Activated CD4-positive, alpha-beta T cell treated with anti-CD3 and anti-CD28 coated beads, Interleukin-2, amount 50 U/mL, for 1 hour (primary cell): ENCODE measurements around the gene AP5B1.

Source experiments
- DNase-seq: peaks from one replicate; pipeline ENCODE4 v3.0.0-alpha.2; 2020

The AP5B1 gene, protein sequence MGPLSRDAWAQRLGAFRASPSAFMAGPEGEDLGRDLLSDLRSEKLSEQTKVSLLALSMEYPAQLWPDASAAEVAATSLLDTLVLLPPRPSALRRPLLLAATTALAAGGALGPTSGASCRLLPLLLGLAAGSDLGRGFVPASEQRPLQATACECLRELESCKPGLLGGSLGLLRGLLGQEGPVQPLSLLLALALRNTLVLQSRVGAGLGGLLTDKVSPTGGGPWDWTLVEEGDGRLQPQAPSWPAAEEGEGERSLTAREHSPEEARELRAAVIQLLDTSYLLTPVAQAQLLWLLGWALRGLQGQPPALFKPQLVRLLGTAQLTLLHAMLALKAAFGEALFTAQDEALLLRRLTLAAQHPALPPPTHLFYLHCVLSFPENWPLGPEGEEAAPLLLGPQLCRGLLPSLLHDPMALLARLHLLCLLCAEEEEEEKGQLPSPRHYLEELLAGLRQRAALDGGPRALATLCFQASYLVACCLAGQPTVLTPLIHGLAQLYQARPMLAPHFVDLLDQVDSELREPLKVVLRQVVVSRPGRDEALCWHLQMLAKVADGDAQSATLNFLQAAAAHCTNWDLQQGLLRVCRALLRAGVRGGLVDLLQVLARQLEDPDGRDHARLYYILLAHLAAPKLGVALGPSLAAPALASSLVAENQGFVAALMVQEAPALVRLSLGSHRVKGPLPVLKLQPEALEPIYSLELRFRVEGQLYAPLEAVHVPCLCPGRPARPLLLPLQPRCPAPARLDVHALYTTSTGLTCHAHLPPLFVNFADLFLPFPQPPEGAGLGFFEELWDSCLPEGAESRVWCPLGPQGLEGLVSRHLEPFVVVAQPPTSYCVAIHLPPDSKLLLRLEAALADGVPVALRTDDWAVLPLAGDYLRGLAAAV

DNA sequence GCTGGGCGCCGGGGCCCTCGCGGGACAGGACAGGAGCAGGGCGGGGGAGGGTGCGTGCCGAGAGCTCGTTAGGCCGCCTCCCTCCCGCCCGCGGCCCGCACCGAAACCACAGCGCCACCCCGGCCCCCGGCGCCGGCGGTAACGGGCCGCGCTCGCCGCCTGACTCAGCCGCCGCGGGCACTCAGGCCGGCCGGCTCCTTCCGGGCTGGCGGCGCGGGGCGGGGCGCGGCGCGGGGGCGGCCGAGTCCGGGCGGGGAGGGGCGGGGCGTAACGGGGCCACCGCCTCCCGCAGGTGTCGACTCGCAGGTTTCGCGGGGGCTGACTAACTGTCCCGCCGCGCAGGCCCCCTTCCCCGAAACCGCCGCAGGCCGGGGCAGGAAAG, at the start of gene AP5B1:
Gene AP5B1 (minus strand): TSS at position 207 of the 382 bp plus-strand sequence. CDS start 385 bp downstream, outside the sequence.
- DNase-seq: peak; percentile 65

DNA sequence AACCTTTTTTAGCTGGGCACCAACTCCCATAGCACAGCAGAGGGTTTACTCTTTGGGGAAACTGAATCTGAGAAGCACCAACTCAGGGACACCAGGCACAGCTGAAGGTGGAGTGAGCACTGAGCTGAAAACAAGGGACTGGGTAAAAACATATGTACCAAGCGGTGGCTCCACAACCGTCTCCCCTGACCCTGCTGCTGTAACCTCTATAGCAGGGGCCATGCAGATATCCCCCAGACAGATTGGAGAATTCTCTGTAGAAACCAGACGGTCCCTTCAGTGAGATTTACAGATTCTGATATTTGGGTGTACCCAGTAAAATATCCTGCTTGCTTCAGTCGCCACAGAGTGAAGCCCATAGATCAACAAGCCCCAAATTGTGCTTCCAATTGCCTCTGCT, 48.7 kb upstream of the AP5B1 start:
- DNase-seq: no peak

DNA sequence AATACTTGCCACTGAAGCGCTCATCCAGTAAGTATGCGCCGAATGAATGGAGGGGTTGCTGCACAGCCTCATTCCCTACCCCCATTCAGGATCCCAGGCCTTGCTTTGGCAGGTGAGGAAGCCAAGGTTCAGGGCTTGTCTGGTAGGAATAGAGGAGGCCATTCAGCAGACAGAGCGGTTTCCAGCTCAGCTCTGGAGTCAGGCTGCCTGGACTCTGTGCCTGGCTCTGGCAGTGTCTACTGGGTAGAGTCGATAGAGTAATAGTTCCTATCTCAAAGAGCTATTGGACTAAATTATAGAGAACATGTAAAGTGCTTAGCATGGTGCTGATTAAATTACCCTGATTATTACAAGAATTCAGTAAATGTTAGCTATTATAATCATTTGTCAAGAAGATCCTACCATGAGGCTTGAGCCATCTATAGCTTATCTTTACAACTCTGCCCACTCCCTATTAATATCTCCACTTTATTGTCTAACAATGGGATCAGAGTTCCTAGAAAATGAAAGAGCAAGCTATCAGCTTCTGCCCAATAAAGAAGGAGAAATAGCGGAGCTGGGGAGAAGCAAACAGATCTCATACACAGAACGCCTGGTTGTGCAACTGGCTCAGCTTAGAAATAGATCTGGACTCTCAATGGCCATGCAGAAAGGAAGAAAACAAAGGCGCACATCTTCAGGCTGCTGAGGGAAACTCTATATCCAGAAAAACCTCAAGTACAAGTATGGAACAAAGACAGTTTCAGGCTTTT, 46.4 kb upstream of the AP5B1 start:
- DNase-seq: no peak

DNA sequence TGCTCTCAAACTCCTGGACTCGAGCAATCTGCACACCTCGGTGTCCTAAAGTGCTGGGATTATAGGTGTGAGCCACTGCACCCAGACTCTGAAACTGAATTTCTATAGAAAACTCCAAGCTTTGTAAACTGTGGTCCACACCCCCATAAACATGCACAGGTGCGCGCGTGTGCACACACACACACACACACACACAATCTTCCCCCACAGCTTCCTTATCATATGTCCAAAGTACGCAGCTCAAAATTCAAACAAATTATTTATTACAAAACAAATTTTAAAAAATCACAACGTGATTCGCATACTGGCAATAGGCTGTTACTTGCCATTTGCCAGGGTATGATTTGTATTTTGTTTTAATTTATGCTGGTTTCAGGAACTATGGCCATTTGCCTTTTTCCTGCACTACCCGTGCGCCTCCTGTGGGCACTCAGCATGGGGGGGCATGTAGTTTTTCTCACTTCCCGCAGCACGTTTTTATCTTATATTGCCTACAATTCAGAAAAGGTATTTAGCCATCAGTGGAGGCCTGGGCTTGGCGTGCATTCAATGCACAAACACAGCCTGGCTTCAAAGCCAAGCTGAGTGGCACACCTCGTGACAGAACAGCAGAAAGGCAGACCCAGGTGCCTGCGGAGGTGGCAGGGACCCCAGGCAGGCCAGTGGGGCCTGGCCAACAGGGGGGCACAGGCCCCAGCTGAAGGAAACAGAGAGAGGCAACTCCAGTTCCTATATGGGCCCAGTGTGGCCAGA, 42.2 kb upstream of the AP5B1 start:
- DNase-seq: no peak

DNA sequence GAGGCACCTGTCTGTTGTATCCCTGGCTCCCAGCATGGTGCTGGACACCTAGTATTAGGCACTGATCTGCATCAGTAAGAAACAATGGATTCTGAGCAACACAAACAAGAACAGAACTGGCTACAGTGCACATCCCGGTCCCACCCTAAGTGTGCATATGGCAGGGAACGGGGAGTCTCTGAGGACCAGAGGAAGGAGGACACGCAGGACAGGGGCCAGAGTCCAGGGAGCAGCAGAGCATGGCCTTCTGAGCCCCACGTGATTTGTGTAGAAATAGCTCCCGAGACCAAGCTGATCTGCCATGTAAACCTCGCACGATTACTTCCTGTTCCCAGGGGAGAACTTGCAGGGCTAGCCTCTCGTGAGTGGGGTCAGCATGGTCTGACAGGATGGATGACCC, 40.3 kb upstream of the AP5B1 start:
- no peak for DNase-seq

DNA sequence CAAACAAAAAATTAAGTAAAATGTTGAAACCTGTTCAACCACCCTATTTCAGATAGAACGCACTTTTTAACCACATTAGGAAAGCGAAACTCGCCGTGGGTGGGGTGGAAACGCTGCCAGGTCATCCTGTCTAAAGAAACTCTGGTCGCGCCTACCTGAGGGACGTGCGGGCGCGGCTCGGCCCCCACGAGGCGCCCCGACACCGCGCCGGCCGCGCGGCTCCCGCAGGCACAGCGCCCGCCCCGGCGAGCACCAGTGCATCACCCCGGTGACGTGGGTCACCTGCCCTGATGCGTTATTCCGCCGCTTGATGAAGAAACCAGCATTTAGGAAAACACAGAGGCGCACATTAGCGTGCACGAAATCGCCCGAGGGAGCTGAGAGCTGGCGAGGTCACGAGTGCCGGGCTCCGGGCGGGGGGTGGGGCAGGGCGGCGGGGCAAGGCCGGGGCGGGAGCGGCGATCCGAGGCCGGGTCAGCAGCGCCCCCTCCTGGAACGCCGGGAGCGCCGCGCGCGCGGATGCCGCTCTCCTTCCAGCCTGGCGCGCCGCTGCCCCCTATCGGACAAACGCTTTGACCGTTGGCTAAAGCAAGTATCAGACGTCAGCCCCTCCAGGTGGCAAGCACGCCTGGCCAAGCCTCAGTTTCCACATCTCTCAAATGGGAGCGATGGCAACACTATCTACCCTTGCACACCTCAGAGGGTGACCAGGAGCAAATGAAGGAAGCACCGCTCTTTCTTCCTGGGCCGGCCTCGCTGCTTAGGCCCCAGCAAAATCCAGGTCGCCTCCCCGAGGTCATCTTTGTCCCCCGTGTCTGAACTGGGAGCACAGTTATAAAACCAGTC, 37.3 kb upstream of the AP5B1 start:
- DNase-seq: peak; percentile 95

DNA sequence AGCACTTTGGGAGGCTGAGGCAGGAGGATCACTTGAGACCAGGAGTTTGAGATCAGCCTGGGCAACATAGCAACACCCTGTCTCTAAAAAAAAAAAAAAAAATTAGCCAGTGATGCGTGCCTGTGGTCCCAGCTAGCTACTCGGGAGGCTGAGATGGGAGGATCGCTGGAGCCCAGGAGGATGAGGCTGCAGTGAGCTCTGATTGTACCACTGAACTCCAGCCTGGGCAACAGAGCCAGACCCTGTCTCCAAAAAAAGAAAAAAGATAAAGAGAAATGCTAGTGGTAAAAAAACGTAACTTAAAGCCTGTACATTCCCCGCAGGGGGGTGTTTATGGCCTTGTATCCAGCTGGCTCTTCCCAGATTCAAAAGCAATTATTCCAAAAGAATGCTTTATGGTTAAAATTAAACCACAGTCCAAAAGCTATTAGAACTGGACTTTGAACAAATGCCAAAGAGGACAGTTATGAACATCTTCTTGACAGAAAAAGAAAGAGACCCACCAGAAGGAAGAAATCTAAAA, 36.6 kb upstream of the AP5B1 start:
- DNase-seq: no peak

DNA sequence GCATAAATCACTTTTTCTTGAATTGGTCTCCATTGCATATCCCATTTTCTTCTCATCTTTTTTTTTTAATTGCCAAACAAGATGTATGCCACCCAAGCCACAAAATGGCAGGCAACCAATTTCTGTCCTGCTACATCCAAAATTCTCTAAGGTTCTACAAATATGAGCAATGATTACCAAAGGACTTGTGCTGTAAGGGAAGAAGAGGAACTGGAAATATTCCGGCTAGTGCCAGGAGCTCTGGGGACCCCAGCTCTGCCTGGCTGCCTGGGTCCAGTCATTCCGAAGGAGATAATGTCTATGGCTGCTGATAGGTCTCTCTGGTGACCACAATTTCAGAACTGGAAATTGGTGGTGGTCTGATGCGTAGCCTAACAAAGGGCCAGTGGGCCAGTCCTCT, 35.9 kb upstream of the AP5B1 start:
- no peak for DNase-seq

DNA sequence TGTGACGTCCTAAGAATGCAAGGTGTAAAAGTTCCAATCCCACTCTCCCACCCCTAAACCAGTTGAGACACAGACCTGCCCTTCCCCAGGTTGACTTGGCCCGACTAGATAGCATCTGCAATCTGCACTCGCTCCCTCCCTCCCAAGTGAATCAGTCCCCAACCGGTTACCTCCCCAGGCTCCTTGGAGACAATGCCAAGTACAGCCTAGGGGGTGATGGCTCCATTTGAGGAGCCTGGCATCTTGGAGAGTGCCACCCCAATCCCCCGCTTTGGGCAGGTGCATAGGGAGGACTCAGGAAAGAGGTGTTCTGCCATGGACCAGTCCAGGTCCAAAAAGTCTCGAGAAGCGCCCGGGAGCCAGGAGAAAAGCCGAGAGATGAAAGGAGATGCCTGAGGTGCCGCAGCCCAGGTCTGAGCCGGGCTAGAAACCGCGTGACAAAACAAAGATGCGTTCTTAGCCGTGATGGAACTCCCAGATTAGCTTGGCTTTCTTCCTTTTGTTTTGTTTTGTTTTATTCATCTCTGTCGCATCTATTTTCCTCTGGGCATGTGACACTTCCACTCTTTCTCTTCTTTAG, 34.3 kb upstream of the AP5B1 start:
- no peak for DNase-seq

DNA sequence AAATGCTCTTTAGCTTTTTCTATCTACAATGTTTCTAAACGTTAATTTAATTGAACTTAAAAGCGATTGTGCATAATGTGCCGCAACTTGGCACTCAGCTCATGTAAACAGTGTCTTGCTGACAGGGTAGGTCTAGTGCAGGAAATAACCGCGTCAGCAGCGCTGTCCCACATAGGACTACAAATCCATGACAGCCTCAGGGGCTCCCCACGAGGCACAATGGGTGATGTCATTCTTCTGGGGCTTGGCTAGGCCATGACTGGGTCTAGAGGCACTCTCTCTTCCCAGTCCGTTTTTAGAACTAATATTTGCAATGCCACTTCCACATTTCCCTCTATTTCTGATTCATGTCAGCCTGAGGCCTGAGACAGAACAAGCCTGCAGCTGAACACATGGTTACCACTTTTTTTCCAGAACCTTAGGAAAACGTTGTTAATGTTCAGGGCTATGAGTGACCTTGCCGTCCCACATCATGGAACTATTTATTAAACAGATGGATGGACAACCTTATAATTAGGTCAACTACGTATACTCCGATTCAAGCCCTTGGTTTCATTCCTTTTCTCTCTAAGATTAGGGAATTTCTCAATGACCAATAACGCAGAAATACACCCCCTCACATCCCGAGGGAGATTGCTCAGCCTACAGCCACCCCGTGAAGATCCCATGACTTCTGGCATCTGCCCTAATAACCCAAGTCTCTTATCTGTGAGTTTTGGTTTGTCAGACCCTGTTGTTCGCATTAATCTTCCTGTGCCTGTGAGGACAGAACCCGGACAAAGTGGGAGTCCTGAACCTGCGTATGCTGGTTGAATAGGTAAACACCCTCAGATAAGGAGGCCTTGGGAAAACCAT, 33.6 kb upstream of the AP5B1 start:
- DNase-seq: no peak

DNA sequence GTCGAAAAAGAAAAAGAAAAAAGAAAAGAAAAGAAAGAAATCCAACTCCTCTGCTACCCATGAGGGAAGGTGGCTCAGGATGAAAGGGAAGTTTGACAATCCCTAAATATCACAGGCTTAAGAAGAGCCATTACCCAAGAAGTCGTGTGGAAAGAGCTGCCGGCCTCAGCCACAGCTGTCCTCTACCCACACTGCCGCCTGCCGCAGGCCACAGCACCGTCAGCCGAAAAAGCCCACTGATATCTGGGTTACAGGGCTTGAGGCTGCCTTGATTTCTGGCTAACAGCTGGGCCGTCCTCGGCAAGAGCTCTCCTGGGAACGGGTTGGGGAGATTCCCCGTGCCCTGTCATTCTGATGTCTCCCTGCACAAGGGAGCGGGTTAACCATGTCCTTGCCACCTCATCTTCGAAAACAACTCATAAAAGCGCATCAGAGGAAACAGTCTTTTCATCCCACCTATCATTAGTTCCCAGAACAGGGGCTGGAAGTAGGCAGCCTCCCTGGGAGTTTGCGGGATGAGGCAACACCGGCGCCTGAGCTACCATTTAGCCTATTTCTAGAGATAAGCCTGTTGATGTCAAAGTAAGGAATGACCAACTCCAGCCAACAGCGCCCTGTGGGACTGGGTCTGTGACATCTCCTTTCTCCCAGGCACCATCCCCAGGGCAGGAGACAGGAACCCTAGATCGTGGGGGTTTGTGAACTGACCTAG, 31.1 kb upstream of the AP5B1 start:
- no peak for DNase-seq

DNA sequence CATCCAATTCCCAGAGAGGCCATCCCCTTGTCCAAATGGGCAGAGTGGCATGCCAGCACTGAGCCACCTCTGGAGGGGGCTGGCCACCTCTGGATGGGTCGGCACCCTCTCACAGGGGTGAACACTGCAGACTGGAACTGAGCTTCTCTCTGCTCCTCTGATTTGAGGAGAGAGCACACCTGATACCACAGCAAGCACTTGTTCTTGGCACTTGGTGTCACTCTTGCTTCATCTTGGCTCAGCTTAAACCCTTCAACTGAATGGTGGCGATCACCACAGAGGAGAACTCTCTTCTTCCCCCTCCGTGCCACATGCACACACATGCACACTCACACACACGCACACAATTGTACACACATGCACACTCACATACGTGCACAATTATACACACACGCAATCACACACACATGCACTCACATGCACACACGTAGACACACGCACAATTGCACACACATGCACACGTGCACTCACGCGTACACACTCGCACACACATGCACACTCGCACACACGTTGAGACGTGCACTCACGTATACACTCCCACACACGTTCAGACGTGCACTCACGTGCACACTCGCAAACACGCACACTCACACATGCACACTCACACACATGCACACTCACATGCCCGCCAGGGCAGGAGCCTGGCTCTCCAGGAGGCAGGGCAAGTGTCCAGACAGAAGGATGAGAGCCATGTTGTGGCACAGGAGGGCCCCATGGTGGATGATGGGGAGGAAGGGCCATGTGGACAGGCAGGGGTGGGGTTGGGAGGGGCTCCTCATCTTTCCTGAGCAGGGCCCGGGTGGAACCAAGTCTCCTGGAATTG, 29.5 kb upstream of the AP5B1 start:
- DNase-seq: no peak

DNA sequence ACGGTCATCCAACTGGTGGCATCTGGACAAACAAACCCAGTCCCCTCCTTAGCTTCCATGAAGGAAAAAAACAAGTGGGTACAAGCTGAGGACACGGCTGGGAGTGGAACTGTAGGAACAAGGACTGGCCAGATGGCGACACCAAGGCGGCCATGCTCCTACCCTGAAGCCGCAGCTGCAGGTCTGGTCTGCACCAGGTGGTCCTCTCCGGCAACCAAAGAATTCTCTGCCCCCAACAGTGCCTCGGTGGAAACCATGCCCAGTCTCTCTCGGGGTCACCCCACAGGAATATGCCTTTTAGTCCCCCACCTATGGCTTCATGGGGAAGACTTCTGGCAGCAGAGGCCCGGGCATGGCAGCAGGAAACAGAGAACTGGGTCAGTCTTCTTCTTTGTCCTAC, 28.7 kb upstream of the AP5B1 start:
- DNase-seq: no peak

DNA sequence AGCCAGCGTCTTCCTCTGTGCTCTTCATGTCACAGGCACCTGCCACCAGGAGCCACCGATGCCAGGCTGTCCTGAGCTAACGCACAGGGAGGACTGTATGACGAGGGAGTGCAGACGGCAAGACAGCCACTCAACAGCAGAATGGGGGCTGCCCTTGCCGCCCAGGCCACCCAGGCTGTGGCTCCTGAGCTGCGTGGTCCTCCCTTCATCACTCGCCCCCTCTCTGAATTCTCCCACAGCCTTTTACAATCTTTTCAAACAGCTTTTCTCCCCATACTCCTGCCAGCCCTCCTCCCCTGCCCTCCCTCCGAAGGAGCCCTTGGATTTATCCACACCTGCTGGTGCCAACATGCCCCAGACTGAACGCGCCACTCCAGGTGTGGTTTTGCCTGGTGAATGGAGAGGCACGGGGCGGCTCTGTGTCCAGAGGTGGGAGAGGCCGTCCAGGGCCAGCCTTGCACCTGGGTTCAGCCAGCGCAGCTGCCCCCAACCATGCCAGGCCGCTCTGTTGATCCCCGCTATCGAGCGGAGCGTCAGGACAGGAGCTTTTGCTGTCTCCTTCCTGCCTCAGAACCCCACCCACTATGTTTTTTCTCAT, 28.1 kb upstream of the AP5B1 start:
- no peak for DNase-seq

DNA sequence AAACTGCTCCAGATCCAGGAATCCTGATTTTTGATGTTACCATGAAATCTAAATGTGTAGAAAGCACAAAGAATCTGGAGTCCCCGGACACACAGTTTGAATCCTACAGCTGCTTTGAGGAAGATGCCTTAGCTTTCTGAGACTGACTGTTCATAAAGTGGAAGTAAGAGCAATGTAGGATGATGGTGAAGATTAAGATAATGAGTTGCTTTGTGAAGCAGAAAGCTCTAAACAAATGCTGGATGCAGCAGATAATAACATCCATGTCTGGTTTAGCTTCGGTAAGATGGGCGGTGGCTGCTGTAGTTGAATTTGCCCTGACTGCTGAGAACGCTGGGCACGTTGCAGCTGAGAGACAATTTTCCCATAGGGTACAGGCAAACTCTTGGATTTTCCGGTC, 26.2 kb upstream of the AP5B1 start:
- DNase-seq: no peak

DNA sequence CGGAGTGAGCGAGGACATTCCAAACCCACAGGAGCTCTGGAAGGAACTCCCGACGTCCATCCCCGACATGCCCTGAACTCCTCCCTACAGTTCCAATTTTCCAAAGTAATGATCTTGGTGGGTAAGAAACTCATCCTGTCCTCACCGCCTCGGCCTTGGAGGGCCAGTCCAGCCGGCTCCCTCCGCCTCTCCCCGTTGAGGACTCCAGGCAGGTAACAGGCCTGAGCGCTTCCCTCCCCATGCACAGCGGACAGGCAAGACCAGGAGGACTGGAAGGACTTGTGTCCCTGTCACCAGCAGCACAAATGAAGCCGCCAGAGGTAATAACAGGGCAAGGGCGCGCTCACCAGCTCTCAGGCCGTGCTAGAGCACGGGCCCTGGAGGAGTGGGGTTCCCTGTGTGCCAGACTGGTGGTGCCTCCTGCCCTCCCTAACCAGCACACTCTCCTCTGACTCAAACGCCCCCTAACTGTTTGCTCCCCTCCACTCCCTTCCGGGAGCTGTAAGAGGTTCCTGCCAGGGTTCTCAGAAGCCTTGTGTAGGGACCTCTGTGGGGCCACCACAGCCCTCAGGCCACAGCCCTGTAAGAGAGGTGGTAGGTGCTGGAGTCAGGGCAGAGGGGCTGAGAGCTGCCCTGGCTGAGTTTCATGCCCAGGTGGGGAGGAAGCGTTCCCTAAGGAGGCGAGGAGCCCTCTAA, 23.2 kb upstream of the AP5B1 start:
- DNase-seq: no peak

DNA sequence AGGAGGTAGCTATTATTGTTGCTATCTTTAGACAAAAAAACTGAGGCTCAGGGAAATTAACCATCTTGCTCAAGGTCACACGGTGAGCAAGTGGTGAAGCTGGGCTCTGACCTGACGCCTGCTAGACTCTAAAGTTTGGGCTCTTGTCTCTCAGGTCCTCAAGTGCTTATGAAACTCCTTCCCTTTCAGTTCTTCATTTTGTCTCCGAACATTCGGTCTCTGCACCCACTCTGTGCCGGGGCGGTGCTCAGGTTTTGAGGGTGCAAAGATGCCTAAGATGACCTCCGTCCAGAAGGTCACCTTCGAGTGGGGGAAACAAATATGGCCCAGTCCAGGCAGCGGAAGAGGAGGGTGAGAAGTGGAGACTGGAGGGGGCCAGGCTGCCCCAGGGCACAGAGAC, 22.1 kb upstream of the AP5B1 start:
- DNase-seq: no peak
